Esophagus muscularis mucosa (tissue), 4 donors: ENCODE data around the gene PTPRCAP. TPM values are rescaled to one million over a fixed set of nuclear protein-coding genes. Genes with fewer than 3 reads are reported as not detected.
A peak's percentile ranks its signal among the peaks of the same experiment; 100 is the strongest.
"Not testable (repeated sequence)": the region's sequence is repeated elsewhere in the genome, so short reads cannot be mapped to it uniquely, and the experiment has no call there.

Experiments
- DNase-seq: peaks from one replicate; pipeline ENCODE4 v3.0.0-alpha.2; 2017; ENCODE audit errors: extremely low spot score
- H3K27ac ChIP-seq, 4 donors: fragments of 200-600 bp; sonication (generic); replicated peaks in 1 of 4; 1 replicate in 3 of 4; 2 replicates in 1 of 4; pipeline ENCODE4 v1.5.1; 2016 to 2019; ENCODE audit warnings: mild to moderate bottlenecking in 1 of 4
- H3K27me3 ChIP-seq, 4 donors: fragments of 200-600 bp; sonication (generic); one replicate each; pipeline versions ENCODE4 v1.5.1 to v1.6.0; 2016 to 2019
- H3K36me3 ChIP-seq, 4 donors: fragments of 200-600 bp; sonication (generic); one replicate each; pipeline ENCODE4 v1.5.1; 2016 to 2019
- H3K4me1 ChIP-seq, 4 donors: fragments of 200-600 bp; sonication (generic); one replicate each; pipeline ENCODE4 v1.5.1; 2016 to 2019
- H3K4me3 ChIP-seq, 4 donors: fragments of 200-600 bp; sonication (generic); 1 replicate in 2 of 4; 2 replicates in 2 of 4; pipeline ENCODE4 v1.5.1; 2016 to 2019; ENCODE audit warnings: mild to moderate bottlenecking in 4 of 4, moderate library complexity in 1 of 4
- H3K9me3 ChIP-seq, 4 donors: fragments of 200-600 bp; sonication (generic); 1 replicate in 3 of 4; 2 replicates in 1 of 4; pipeline ENCODE4 v1.5.1; 2016 to 2019
- CTCF ChIP-seq, 3 experiments: fragments of 200-600 bp in 2 of 3; fragments of 450-650 bp in 1 of 3; sonication (generic) in 2 of 3; IDR thresholded peaks; one replicate each; pipeline ENCODE4 v1.5.1; 2017 to 2019; ENCODE audit warnings: antibody characterized with exemption in 3 of 3, mild to moderate bottlenecking in 2 of 3, moderate library complexity in 1 of 3
- EP300 ChIP-seq: sonication (generic); formaldehyde crosslinking; IDR thresholded peaks from one replicate; pipeline ENCODE4 v1.6.1; 2017; ENCODE audit warnings: antibody characterized with exemption
- POLR2A ChIP-seq: fragments of 450-650 bp; IDR thresholded peaks from one replicate; pipeline ENCODE4 v1.6.1; 2017; ENCODE audit warnings: antibody characterized with exemption, moderate library complexity, mild to moderate bottlenecking, low read depth
- POLR2AphosphoS5 ChIP-seq, 2 donors: sonication (generic); formaldehyde crosslinking; IDR thresholded peaks; one replicate each; pipeline ENCODE4 v1.6.1; 2017; ENCODE audit warnings: antibody characterized with exemption in 2 of 2
- WGBS: methylation state at CpG from one replicate; pipeline ENCODE4 v1.1.5; 2018; 5-methylcytosine and 5-hydroxymethylcytosine counted together
- intact Hi-C: fragments of 100-400 bp; cut with DNase I; formaldehyde crosslinking; loops from one replicate; pipeline ENCODE4 v1.15.1; 2023
- total RNA-seq, 4 donors: library from RNA; depleted of rRNA; stranded (reverse); fragments of >200 nt; gene quantifications; one replicate each; pipeline versions ENCODE4 v1.1.0 to v1.2.1, GENCODE V29; 2016

PTPRCAP gene
- total RNA-seq, 4 donors from 2014 or later: 2.4 to 8.9 (median 3.6) TPM

DNA sequence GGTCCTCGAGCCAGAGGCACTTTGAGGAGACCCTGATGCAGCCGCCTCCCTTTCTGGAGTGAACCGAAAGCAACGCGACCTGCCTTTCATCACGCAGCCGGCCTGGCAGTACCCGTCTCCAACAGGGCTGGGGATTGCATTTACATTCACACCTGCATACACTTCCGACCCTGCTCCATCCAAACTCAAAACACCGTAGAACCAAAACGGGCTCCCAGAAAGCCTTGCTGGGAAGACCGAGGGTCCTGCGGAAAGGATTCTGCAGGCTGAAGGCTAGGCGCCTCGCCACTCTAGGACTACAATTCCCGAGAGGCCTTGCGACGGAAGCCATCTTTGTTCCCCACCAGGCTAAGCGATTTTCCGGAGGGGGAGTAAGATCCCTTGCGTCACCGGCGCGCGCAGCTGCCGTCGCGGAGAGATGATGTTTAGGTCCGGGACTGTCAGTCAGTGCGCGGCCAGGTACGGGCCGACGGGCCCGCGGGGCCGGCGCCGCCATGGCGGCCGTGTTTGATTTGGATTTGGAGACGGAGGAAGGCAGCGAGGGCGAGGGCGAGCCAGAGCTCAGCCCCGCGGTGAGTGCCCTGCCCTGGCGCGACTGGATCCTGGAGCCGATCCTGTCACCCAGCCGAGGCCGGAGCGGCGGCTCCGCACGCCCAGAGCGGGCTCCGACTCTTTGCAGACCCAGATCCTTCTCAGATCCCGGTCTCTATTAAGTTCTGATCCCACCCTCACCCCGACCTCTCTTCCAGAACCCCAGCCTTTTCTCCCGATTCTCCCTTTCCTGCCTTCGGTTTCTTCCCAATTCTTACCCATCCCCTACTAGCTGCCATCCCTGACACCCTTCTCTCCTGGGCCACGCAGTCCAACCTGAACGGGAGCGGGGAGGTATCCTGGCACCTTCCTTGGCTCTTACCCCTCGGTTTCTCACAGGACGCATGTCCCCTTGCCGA, 9.2 kb downstream of the PTPRCAP start, which contains the start of gene RPS6KB2:
Gene RPS6KB2 (plus strand): TSS at position 443 of the 950 bp plus-strand sequence. CDS start 52 bp downstream, at position 495.
- DNase-seq: peak; percentile 99
- peaks cover 21 to 31% (median 26%) of the 10 kb centered on the region in 4 donors for H3K4me1 ChIP-seq
- no peaks in the 10 kb centered on the region for H3K27me3 ChIP-seq
- peak within 1 kb of the TSS; percentile 86 to 96 (median 94) for H3K27ac ChIP-seq
- no peaks in the 10 kb centered on the region for H3K9me3 ChIP-seq
- peaks cover 15 to 42% (median 34%) of the 10 kb centered on the region in 4 donors for H3K36me3 ChIP-seq
- intact Hi-C loops: no loop called here
- WGBS: under 1% methylated on average over 32 of the region's 68 CpGs
- H3K4me3 ChIP-seq: peak within 1 kb of the TSS; percentile 69 to 98 (median 80)
- no peak for TF ChIP-seq EP300
- TF ChIP-seq POLR2A: peak; percentile 86
- peak; percentile 98 to 99 for TF ChIP-seq POLR2AphosphoS5 (IDR thresholded peaks at IDR 0.05)
- peak in 1 of 3 experiments; percentile 29 for TF ChIP-seq CTCF (IDR thresholded peaks at IDR 0.05)

DNA sequence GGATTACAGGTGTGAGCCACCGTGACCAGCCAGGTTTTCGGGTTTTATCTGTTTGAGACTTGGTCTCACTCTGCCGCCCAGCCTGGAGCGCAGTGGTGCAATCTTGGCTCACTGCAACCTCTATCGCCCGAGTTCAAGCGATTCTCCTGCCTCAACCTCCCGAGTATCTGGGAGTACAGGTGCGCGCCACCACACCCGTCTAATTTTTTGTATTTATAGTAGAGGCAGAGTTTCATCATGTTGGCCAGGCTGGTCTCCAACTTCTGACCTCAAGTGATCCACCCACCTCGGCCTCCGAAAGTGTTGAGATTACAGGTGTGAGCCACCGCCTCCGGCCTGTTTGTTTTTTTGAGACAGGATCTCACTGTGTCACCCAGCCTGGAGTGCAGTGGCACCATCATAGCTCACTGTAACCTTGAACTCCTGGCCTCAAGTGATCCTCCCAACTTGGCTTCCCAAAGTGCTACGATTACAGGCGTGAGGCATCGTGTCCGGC, 10.1 kb downstream of the PTPRCAP start:
- peak overlapping the region; percentile 69 to 98 (median 80) for H3K4me3 ChIP-seq
- 83% methylated on average over 18 of the region's 19 CpGs for WGBS
- H3K27me3 ChIP-seq, DNase-seq, intact Hi-C loops, H3K9me3 ChIP-seq: not testable (repeated sequence)
- H3K27ac ChIP-seq: peak overlapping the region; percentile 86 to 96 (median 94)
- peaks cover 21 to 31% (median 26%) of the 10 kb centered on the region in 4 donors for H3K4me1 ChIP-seq
- H3K36me3 ChIP-seq: peaks cover 6 to 32% (median 25%) of the 10 kb centered on the region in 4 donors

GRCh38 chr11:67423891-67424613, 13.4 kb downstream of the PTPRCAP start:
- Histone ChIP-seq H3K27ac (no peak overlapping the region), H3K27me3 (no peaks in the 10 kb centered on the region), H3K9me3 (no peaks in the 10 kb centered on the region), H3K4me3 (no peak overlapping the region), H3K36me3 (no peaks in the 10 kb centered on the region), H3K4me1 (peaks cover 29 to 36% (median 33%) of the 10 kb centered on the region in 4 donors)
- 76% methylated on average over 5 of the region's 34 CpGs for WGBS
- intact Hi-C loops: no loop called here
- DNase-seq: no peak
- TF ChIP-seq EP300: no peak
- TF ChIP-seq CTCF (IDR thresholded peaks at IDR 0.05): no peak
- no peak for TF ChIP-seq POLR2A
- TF ChIP-seq POLR2AphosphoS5 (IDR thresholded peaks at IDR 0.05): no peak

DNA sequence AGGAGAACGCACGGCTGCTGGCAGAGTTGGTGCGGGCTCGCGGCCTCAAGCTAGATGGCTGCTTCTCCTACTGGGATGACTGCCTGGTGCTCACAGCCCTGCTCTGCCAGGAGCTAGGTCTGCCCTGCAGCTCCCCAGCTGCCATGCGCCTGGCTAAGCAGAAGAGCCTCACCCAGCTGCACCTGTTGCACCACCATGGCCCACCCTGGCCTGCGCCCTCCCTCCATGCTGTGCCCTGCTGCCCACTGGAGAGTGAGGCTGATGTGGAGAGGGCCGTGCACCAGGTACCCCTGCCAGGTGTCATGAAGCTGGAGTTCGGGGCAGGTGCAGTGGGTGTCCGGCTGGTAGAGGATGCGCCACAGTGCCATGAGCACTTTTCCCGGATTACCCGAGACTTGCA, 14.0 kb downstream of the PTPRCAP start:
- Histone ChIP-seq H3K36me3 (no peaks in the 10 kb centered on the region), H3K4me3 (no peak overlapping the region), H3K9me3 (no peaks in the 10 kb centered on the region), H3K27me3 (no peaks in the 10 kb centered on the region), H3K27ac (no peak overlapping the region), H3K4me1 (peaks cover 31 to 38% (median 32%) of the 10 kb centered on the region in 4 donors)
- intact Hi-C loops: no loop called here
- WGBS: 91% methylated on average over 8 of the region's 13 CpGs
- TF ChIP-seq POLR2AphosphoS5 (IDR thresholded peaks at IDR 0.05): no peak
- TF ChIP-seq POLR2A: no peak
- no peak for TF ChIP-seq CTCF (IDR thresholded peaks at IDR 0.05)
- no peak for TF ChIP-seq EP300
- no peak for DNase-seq

DNA sequence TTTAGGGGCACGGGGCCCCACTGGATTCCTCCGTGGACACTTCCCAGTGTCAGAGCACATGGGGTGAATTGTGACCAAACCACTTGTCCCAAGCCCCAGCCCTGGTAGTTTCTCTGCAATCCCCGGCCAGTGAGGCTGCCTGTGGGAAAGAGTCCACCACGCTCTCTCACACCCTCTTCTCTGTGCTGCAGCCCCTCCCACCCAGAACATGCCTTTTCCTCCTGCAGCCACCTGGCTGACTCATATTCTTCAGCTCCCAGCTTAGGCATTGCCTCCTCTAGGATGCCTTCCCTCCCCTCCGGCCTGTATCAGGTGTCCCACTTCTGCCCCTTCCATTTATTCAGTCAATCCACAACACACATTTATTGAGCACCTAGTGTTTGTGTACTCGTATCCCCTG, 14.6 kb downstream of the PTPRCAP start:
- no peak overlapping the region for H3K4me3 ChIP-seq
- WGBS: 78% methylated on average over 6 of the region's 6 CpGs
- no peaks in the 10 kb centered on the region for H3K36me3 ChIP-seq
- intact Hi-C loops: no loop called here
- TF ChIP-seq POLR2AphosphoS5 (IDR thresholded peaks at IDR 0.05) (no peak), POLR2A (no peak), CTCF (IDR thresholded peaks at IDR 0.05) (no peak), EP300 (no peak)
- H3K4me1 ChIP-seq: peaks cover 31 to 42% (median 34%) of the 10 kb centered on the region in 4 donors
- no peak for DNase-seq
- H3K9me3 ChIP-seq: no peaks in the 10 kb centered on the region
- no peaks in the 10 kb centered on the region for H3K27me3 ChIP-seq
- no peak overlapping the region for H3K27ac ChIP-seq
